Endodermal cell (in vitro differentiated cells): ENCODE data around the gene TKTL1. TPM values are rescaled to one million over a fixed set of nuclear protein-coding genes. Genes with fewer than 3 reads are reported as not detected.

ENCODE experiments used
- DNase-seq: peaks from one replicate; pipeline ENCODE4 v3.0.0-alpha.2; 2017
- H3K27ac ChIP-seq: 2 replicates; pipeline ENCODE4 v1.5.1; 2013; ENCODE audit warnings: mild to moderate bottlenecking, low read depth, low read length, moderate library complexity
- H3K27me3 ChIP-seq: 2 replicates; pipeline ENCODE4 v1.6.1; 2013; ENCODE audit warnings: mild to moderate bottlenecking, low read length, moderate library complexity; ENCODE audit not compliant: insufficient read depth, control insufficient read depth, poor library complexity, severe bottlenecking
- H3K36me3 ChIP-seq: 2 replicates; pipeline ENCODE4 v1.7.0; 2013; ENCODE audit warnings: mild to moderate bottlenecking, low read length, moderate library complexity; ENCODE audit not compliant: control insufficient read depth, insufficient read depth
- H3K4me1 ChIP-seq: one replicate; pipeline ENCODE4 v1.7.0; 2013; ENCODE audit warnings: low read length; ENCODE audit not compliant: control insufficient read depth, insufficient read depth
- H3K4me3 ChIP-seq: 2 replicates; pipeline ENCODE4 v1.5.1; 2013; ENCODE audit warnings: mild to moderate bottlenecking, low read length, moderate library complexity
- H3K9ac ChIP-seq: 2 replicates; pipeline ENCODE4 v1.6.1; 2013; ENCODE audit warnings: mild to moderate bottlenecking, low read length, moderate library complexity; ENCODE audit not compliant: poor library complexity, severe bottlenecking; ENCODE audit errors: extremely low read depth
- H3K9me3 ChIP-seq: 2 replicates; pipeline ENCODE4 v1.6.1; 2013; ENCODE audit warnings: mild to moderate bottlenecking, low read length, moderate library complexity; ENCODE audit not compliant: control insufficient read depth
- H3K27ac Mint-ChIP-seq: 2 replicates; pipeline ENCODE4 v1.8.0; 2020; ENCODE audit warnings: mixed read lengths
- H3K27me3 Mint-ChIP-seq: 2 replicates; pipeline ENCODE4 v1.8.0; 2021; ENCODE audit warnings: mild to moderate bottlenecking, mixed read lengths; ENCODE audit not compliant: insufficient read depth
- H3K36me3 Mint-ChIP-seq: 2 replicates; pipeline ENCODE4 v1.8.0; 2020; ENCODE audit warnings: low read depth, mixed read lengths
- H3K4me1 Mint-ChIP-seq: 2 replicates; pipeline ENCODE4 v1.8.0; 2020; ENCODE audit warnings: mixed read lengths
- H3K4me3 Mint-ChIP-seq: 2 replicates; pipeline ENCODE4 v1.8.0; 2020; ENCODE audit warnings: mild to moderate bottlenecking, moderate library complexity, mixed read lengths
- H3K9me3 Mint-ChIP-seq: 2 replicates; pipeline ENCODE4 v1.8.0; 2020; ENCODE audit warnings: mild to moderate bottlenecking, mixed read lengths
- WGBS, 2 experiments: methylation state at CpG; one replicate each; pipeline versions ENCODE4 v1.1.5 to v1.1.7; 2013; ENCODE audit warnings: missing lambda C conversion rate in 2 of 2, mixed read lengths in 1 of 2; ENCODE audit not compliant: insufficient coverage in 1 of 2, insufficient read length in 1 of 2; 5-methylcytosine and 5-hydroxymethylcytosine counted together
- total RNA-seq, 2 donors: library from RNA; stranded (reverse); fragmentation: NEBNext Ultra II Directional in 1 of 2; extraction: Animal tissue kit (Norgen Biotek cat#: 25700) in 1 of 2; gene quantifications; 2 replicates in 1 of 2; 3 replicates in 1 of 2; pipeline ENCODE4 v1.2.1, GENCODE V29; 2021
- TF ChIP-seq, protein P1 (sequence below): fragments of 200-600 bp; sonication (generic); conservative IDR thresholded peaks from 2 replicates; pipeline ENCODE4 v1.5.0; 2021; ENCODE audit warnings: antibody characterized with exemption, mild to moderate bottlenecking

The TKTL1 gene
- total RNA-seq, 2 donors from 2014 or later, result not detected

DNA sequence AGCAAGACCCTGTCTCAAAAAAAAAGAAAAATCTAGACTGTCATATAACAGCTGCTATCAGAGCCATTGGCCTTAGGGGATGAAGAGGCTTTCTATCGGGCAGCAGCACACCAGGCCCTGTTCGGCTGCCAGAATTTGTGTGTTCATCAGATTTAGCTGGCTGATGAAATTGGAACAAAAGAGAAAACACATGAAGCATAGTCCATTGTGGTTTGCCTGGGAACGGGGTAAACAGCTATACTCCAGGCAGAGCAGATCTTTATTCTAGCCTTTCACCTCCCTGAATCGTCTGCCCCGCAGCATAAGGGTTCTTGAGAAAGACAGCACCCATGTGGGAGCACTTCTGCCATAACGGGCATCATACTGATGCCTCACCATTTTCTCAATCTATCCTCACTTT is 11.6 kb downstream of the TKTL1 start:
- H3K36me3 Mint-ChIP-seq, result no peaks in the 10 kb centered on the region

DNA sequence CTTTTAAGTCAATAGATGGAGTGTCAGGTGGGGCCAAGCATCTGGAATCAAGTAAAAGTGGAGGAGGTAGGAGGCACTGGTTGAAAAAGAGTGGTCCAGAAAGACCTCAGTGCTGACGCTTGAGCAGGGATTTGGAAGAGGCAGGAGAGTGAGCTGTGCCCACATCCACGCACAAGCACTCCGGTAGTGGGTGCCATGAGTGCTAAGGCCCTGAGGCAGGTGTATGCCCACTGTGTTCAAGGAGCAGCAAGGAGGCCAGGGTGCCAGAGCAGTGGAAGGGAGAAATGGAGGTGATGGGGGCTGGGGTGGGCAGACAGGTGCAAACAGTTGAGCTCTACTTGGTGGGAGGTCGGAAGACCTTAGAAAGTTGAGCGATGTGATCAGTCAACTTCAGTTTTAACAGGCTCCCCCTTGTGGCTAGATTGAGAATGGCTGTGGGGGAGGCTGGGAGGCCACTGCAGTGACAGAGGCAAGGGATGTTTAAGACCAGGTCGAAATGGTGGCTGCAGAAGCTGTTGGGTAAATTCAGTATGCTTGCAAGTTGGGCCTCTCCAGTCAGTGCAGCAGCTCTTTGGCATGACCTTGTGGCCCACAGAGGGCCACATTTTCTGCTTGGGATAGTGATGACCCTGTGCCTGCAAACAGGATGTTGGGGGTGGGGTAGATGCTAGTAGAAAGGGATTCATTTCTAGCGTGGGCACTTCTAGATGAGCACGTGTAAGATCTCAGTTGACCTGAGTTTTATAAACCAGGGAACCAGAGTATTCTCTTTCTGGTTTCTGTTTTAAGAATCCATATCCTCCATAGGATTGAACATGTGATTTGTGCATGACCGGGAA is 12.7 kb downstream of the TKTL1 start:
- no peaks in the 10 kb centered on the region for H3K4me1 Mint-ChIP-seq
- DNase-seq, result peak; percentile 93
- TF ChIP-seq, protein P1, sequence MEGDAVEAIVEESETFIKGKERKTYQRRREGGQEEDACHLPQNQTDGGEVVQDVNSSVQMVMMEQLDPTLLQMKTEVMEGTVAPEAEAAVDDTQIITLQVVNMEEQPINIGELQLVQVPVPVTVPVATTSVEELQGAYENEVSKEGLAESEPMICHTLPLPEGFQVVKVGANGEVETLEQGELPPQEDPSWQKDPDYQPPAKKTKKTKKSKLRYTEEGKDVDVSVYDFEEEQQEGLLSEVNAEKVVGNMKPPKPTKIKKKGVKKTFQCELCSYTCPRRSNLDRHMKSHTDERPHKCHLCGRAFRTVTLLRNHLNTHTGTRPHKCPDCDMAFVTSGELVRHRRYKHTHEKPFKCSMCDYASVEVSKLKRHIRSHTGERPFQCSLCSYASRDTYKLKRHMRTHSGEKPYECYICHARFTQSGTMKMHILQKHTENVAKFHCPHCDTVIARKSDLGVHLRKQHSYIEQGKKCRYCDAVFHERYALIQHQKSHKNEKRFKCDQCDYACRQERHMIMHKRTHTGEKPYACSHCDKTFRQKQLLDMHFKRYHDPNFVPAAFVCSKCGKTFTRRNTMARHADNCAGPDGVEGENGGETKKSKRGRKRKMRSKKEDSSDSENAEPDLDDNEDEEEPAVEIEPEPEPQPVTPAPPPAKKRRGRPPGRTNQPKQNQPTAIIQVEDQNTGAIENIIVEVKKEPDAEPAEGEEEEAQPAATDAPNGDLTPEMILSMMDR, result peak; percentile 79
- H3K36me3 ChIP-seq, result no peaks in the 10 kb centered on the region
- no peak overlapping the region for H3K27ac ChIP-seq
- peaks cover 73% of the 10 kb centered on the region for H3K9me3 Mint-ChIP-seq
- H3K9me3 ChIP-seq, result no peaks in the 10 kb centered on the region
- 71% methylated on average over 9 of the region's 9 CpGs; no CpG with 5 or more reads in 1 of the 2 experiments for WGBS, 2 experiments
- H3K27me3 ChIP-seq, result no peaks in the 10 kb centered on the region
- H3K9ac ChIP-seq, result no peak overlapping the region
- H3K4me3 Mint-ChIP-seq, result no peak overlapping the region
- H3K27ac Mint-ChIP-seq, result no peak overlapping the region
- no peak overlapping the region for H3K4me3 ChIP-seq
- no peaks in the 10 kb centered on the region for H3K36me3 Mint-ChIP-seq
- no peaks in the 10 kb centered on the region for H3K4me1 ChIP-seq
- H3K27me3 Mint-ChIP-seq, result no peaks in the 10 kb centered on the region

More for the DNA sequence above, 11.6 kb downstream of the TKTL1 start:
- no peaks in the 10 kb centered on the region for H3K4me1 Mint-ChIP-seq
- no peak overlapping the region for H3K27ac Mint-ChIP-seq
- 94 to 100% methylated on average over 4 to 6 of the region's 6 CpGs for WGBS, 2 experiments
- H3K36me3 ChIP-seq, result no peaks in the 10 kb centered on the region
- TF ChIP-seq, protein P1, result no peak
- DNase-seq, result no peak
- no peak overlapping the region for H3K4me3 Mint-ChIP-seq
- no peaks in the 10 kb centered on the region for H3K4me1 ChIP-seq
- H3K9me3 ChIP-seq, result no peaks in the 10 kb centered on the region
- H3K27ac ChIP-seq, result no peak overlapping the region
- H3K27me3 Mint-ChIP-seq, result no peaks in the 10 kb centered on the region
- H3K9me3 Mint-ChIP-seq, result peaks cover 75% of the 10 kb centered on the region
- no peak overlapping the region for H3K9ac ChIP-seq
- no peaks in the 10 kb centered on the region for H3K27me3 ChIP-seq
- no peak overlapping the region for H3K4me3 ChIP-seq

DNA sequence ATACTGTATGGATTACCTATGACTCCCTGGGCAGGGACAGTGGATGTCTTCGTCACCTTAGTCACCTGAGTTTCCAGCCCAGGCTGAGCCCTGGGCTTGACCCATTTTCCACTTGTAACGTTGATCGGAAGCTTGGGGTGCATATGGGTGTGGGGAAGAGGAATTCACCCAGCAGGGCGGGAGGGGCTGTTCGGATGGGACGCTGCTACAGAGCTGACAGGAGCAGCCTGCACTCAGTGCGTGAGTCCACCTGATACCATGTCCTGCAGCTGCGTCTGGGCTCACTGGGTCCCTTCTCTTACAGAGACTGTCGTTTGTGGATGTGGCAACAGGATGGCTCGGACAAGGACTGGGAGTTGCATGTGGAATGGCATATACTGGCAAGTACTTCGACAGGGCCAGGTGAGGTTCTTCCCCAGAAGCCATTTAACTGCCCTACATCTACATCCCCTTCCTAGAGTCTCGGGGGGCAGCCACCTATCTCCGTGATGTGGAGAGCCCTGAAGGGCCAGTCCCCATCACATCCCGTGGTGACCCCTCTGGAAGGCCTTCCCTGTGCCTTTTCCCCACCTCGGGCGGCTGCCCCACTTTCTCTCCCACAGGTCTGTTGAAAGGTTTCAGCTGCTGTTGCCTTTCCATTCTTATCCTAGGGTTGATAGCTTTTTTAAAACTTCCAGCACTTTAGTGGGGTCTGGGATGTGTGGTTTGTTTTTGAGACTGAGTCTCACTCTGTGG is 13.6 kb downstream of the TKTL1 start:
- Histone ChIP-seq H3K9ac (no peak overlapping the region), H3K36me3 (no peaks in the 10 kb centered on the region), H3K4me1 (no peaks in the 10 kb centered on the region), H3K27me3 (no peaks in the 10 kb centered on the region), H3K27ac (no peak overlapping the region), H3K4me3 (no peak overlapping the region), H3K9me3 (no peaks in the 10 kb centered on the region)
- no peak for DNase-seq
- no peaks in the 10 kb centered on the region for H3K36me3 Mint-ChIP-seq
- no peaks in the 10 kb centered on the region for H3K4me1 Mint-ChIP-seq
- peaks cover 76% of the 10 kb centered on the region for H3K9me3 Mint-ChIP-seq
- no peak overlapping the region for H3K27ac Mint-ChIP-seq
- 91% methylated on average over 16 of the region's 16 CpGs; no CpG with 5 or more reads in 1 of the 2 experiments for WGBS, 2 experiments
- H3K4me3 Mint-ChIP-seq, result no peak overlapping the region
- H3K27me3 Mint-ChIP-seq, result no peaks in the 10 kb centered on the region
- TF ChIP-seq, protein P1, result no peak
